ENCODE results near the gene NQO2. TPM values are rescaled to one million over a fixed set of nuclear protein-coding genes. Genes with fewer than 3 reads are reported as not detected.
"Not testable (repeated sequence)": the region's sequence is repeated elsewhere in the genome, so short reads cannot be mapped to it uniquely, and the experiment has no call there.

Gene NQO2
- total and polyA plus RNA-seq, 10 of the 15 experiments (the other 5 are each of a cell fraction or from before 2014, with no cell fraction given) = 0.55 to 2.6 (median 0.80) TPM

DNA sequence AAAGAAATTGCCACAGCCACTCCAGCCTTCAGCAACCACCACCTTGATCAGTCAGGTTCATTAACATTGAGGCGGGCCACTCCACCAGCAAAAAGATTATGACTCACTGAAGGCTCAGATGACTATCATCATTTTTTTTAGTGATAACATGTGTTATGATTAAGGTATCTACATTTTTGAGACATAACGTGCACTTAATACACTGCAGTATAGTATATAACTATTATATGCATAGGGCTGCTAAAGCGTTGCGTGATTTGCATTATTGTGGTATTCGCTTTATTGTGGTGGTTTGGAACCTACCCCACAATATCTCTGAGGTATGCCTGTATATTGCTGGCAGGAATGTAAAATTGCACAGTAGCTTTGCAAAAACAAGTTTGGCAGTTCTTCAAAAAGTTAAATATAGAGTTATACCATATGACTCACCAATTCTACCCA lies 61.8 kb downstream of the NQO2 start (continued):
- TF ChIP-seq, protein P1, sequence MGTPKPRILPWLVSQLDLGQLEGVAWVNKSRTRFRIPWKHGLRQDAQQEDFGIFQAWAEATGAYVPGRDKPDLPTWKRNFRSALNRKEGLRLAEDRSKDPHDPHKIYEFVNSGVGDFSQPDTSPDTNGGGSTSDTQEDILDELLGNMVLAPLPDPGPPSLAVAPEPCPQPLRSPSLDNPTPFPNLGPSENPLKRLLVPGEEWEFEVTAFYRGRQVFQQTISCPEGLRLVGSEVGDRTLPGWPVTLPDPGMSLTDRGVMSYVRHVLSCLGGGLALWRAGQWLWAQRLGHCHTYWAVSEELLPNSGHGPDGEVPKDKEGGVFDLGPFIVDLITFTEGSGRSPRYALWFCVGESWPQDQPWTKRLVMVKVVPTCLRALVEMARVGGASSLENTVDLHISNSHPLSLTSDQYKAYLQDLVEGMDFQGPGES (IDR thresholded peaks at IDR 0.05) = no peak
- TF ChIP-seq, protein P2, sequence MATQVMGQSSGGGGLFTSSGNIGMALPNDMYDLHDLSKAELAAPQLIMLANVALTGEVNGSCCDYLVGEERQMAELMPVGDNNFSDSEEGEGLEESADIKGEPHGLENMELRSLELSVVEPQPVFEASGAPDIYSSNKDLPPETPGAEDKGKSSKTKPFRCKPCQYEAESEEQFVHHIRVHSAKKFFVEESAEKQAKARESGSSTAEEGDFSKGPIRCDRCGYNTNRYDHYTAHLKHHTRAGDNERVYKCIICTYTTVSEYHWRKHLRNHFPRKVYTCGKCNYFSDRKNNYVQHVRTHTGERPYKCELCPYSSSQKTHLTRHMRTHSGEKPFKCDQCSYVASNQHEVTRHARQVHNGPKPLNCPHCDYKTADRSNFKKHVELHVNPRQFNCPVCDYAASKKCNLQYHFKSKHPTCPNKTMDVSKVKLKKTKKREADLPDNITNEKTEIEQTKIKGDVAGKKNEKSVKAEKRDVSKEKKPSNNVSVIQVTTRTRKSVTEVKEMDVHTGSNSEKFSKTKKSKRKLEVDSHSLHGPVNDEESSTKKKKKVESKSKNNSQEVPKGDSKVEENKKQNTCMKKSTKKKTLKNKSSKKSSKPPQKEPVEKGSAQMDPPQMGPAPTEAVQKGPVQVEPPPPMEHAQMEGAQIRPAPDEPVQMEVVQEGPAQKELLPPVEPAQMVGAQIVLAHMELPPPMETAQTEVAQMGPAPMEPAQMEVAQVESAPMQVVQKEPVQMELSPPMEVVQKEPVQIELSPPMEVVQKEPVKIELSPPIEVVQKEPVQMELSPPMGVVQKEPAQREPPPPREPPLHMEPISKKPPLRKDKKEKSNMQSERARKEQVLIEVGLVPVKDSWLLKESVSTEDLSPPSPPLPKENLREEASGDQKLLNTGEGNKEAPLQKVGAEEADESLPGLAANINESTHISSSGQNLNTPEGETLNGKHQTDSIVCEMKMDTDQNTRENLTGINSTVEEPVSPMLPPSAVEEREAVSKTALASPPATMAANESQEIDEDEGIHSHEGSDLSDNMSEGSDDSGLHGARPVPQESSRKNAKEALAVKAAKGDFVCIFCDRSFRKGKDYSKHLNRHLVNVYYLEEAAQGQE (IDR thresholded peaks at IDR 0.05; ENCODE audit: low read depth, low read length) = no peak
- TF ChIP-seq, protein P3, sequence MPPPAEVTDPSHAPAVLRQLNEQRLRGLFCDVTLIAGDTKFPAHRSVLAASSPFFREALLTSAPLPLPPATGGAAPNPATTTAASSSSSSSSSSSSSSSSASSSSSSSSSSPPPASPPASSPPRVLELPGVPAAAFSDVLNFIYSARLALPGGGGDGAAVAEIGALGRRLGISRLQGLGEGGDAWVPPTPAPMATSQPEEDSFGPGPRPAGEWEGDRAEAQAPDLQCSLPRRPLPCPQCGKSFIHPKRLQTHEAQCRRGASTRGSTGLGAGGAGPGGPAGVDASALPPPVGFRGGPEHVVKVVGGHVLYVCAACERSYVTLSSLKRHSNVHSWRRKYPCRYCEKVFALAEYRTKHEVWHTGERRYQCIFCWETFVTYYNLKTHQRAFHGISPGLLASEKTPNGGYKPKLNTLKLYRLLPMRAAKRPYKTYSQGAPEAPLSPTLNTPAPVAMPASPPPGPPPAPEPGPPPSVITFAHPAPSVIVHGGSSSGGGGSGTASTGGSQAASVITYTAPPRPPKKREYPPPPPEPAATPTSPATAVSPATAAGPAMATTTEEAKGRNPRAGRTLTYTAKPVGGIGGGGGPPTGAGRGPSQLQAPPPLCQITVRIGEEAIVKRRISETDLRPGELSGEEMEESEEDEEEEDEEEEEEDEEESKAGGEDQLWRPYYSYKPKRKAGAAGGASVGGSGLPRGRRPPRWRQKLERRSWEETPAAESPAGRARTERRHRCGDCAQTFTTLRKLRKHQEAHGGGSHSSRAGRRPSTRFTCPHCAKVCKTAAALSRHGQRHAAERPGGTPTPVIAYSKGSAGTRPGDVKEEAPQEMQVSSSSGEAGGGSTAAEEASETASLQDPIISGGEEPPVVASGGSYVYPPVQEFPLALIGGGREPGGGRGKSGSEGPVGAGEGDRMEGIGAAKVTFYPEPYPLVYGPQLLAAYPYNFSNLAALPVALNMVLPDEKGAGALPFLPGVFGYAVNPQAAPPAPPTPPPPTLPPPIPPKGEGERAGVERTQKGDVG (CRISPR knock-in tag; IDR thresholded peaks at IDR 0.05) = no peak
- no peak for TF ChIP-seq POLR2AphosphoS5 (IDR thresholded peaks at IDR 0.05; ENCODE audit: low read length)
- TF ChIP-seq, protein P4, sequence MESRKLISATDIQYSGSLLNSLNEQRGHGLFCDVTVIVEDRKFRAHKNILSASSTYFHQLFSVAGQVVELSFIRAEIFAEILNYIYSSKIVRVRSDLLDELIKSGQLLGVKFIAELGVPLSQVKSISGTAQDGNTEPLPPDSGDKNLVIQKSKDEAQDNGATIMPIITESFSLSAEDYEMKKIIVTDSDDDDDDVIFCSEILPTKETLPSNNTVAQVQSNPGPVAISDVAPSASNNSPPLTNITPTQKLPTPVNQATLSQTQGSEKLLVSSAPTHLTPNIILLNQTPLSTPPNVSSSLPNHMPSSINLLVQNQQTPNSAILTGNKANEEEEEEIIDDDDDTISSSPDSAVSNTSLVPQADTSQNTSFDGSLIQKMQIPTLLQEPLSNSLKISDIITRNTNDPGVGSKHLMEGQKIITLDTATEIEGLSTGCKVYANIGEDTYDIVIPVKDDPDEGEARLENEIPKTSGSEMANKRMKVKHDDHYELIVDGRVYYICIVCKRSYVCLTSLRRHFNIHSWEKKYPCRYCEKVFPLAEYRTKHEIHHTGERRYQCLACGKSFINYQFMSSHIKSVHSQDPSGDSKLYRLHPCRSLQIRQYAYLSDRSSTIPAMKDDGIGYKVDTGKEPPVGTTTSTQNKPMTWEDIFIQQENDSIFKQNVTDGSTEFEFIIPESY (IDR thresholded peaks at IDR 0.05) = no peak
- no peak for TF ChIP-seq EGR1 (IDR thresholded peaks at IDR 0.05; ENCODE audit: borderline replicate concordance in 1 of 2, low read depth in 2 of 2, low read length in 2 of 2)
- TF ChIP-seq RBBP5 (conservative IDR thresholded peaks at IDR 0.05) = no peak
- no peak for TF ChIP-seq HDAC2 (IDR thresholded peaks at IDR 0.05)
- no peak for TF ChIP-seq BCL11A (IDR thresholded peaks at IDR 0.05; ENCODE audit: low read depth, low read length)
- TF ChIP-seq LARP7 (IDR thresholded peaks at IDR 0.05) = no peak

DNA sequence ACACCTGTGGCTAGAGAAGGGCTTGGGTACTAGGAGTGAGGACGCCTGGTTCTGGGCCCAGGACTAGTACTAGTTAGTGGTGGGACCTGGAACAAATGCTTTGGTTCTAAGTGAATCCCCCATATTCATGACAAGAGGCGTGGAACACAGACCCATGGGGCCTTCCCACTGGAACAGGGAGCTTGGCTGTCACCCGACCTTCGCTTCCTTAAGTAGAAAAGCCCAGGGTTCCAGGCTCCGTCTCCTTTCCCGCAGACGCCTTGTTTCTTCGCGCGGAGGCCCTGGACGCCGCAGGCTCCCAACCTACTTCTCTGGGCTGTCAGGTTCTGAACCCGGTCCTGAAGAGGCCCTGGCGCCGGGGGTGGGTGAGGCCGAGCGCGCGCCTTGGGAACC lies 63.6 kb downstream of the NQO2 start:
- H3K9ac ChIP-seq (ENCODE audit: control insufficient read depth, insufficient read depth, low read length); DNase-seq (ENCODE audit: low read depth, low spot score); H3K27me3 ChIP-seq (replicated peaks in 1 of 2; ENCODE audit: control insufficient read depth in 2 of 2, insufficient read depth in 2 of 2, low read length in 1 of 2); H3K9me3 ChIP-seq (replicated peaks; ENCODE audit: control insufficient read depth, insufficient read depth, low read length); H3K4me3 ChIP-seq; H3K4me1 ChIP-seq (ENCODE audit: control insufficient read depth, insufficient read depth, low read length); H3K36me3 ChIP-seq (ENCODE audit: control insufficient read depth in 2 of 2, insufficient read depth in 2 of 2, low read length in 1 of 2); H3K27ac ChIP-seq (ENCODE audit: control insufficient read depth, insufficient read depth); in situ Hi-C loops (cut with MboI); FAIRE-seq; BruUV-seq (replicated peaks); ATAC-seq; H4K20me1 ChIP-seq (ENCODE audit: control insufficient read depth, insufficient read depth); H3K79me2 ChIP-seq (ENCODE audit: control insufficient read depth, insufficient read depth, low read length); intact Hi-C loops (cut with micrococcal nuclease; ENCODE audit: unreplicated experiment): not testable (repeated sequence)
- ChIA-PET POLR2A (interaction anchor here (1.0 kb wide), 2 partner anchors 64 to 74 kb away, joined by 3 to 4 read pairs; partner anchors contain the start of gene NQO2), CTCF (interaction anchor here (0.6 to 1.2 kb wide), 3 partner anchors 38 to 196 kb away, joined by 3 to 5 read pairs (median 3); no protein-coding TSS in a partner anchor), RAD21 (ENCODE audit: unreplicated experiment) (interaction anchor here (0.9 to 1.0 kb wide), 4 partner anchors 57 to 189 kb away, joined by 3 to 6 read pairs (median 4); no protein-coding TSS in a partner anchor), SMC1A (ENCODE audit: uncharacterized antibody, unreplicated experiment) (interaction anchor here (0.7 to 1.0 kb wide), 4 partner anchors 62 to 1092 kb away, joined by 3 to 4 read pairs (median 3); partner anchors contain the start of gene NQO2)
- H3K4me2 ChIP-seq (ENCODE audit: control insufficient read depth, insufficient read depth) = peak overlapping the region; percentile 79
- peak overlapping the region; percentile 29; the same call in 1 of the 2 replicates for H2AFZ ChIP-seq (ENCODE audit: control insufficient read depth, low read depth, low read length)
- WGBS (ENCODE audit: insufficient coverage, insufficient replicate concordance, low lambda C conversion rate, missing lambda C conversion rate) = 0% methylated on average over 9 of the region's 19 CpGs
